IPS DF 6.9 (cell line): ENCODE results near the gene CLBA1.

Experiments used
- DNase-seq: peaks from one replicate; pipeline ENCODE4 v3.0.0-alpha.2; 2013; ENCODE audit warnings: low read depth, low spot score
- H3K27ac ChIP-seq: one replicate; pipeline ENCODE4 v1.5.1; 2013; ENCODE audit warnings: low read length, control low read depth
- H3K27me3 ChIP-seq: 2 replicates; pipeline ENCODE4 v1.6.1; 2013; ENCODE audit warnings: mild to moderate bottlenecking, low read length; ENCODE audit not compliant: control insufficient read depth, insufficient read depth
- H3K36me3 ChIP-seq: 2 replicates; pipeline ENCODE4 v1.6.1; 2013; ENCODE audit warnings: low read length; ENCODE audit not compliant: control insufficient read depth, insufficient read depth
- H3K4me1 ChIP-seq: 2 replicates; pipeline ENCODE4 v1.6.1; 2013; ENCODE audit warnings: low read length; ENCODE audit not compliant: control insufficient read depth, insufficient read depth
- H3K4me3 ChIP-seq: 2 replicates; pipeline ENCODE4 v1.5.1; 2013; ENCODE audit warnings: mild to moderate bottlenecking, low read length
- H3K9me3 ChIP-seq: 2 replicates; pipeline ENCODE4 v1.6.1; 2013; ENCODE audit warnings: low read length, inconsistent platforms; ENCODE audit not compliant: control insufficient read depth, insufficient read depth
- WGBS: extraction: QIAGEN DNeasy Blood & Tissue Kit; methylation state at CpG from one replicate; pipeline ENCODE4 v1.1.7; 2013; ENCODE audit warnings: mixed read lengths, missing lambda C conversion rate; ENCODE audit not compliant: insufficient read length, insufficient coverage; 5-methylcytosine and 5-hydroxymethylcytosine counted together

CLBA1 gene

GRCh38 chr14:105018414-105018813, 32.8 kb downstream of the CLBA1 start:
- Histone ChIP-seq H3K4me1 (no peaks in the 10 kb centered on the region; the same call in 1 of the 2 replicates), H3K27ac (no peak overlapping the region), H3K4me3 (no peak overlapping the region), H3K36me3 (no peaks in the 10 kb centered on the region), H3K9me3 (no peaks in the 10 kb centered on the region), H3K27me3 (no peaks in the 10 kb centered on the region)
- WGBS: no CpG with 5 or more reads among the region's 4 CpGs
- DNase-seq: no peak

- no peaks in the 10 kb centered on the region; the same call in 1 of the 2 replicates for H3K4me1 ChIP-seq
- WGBS: no CpG with 5 or more reads among the region's 75 CpGs
- DNase-seq: no peak
Observed at GRCh38 chr14:105019861-105020814, 34.5 kb downstream of the CLBA1 start.

GRCh38 chr14:105020815-105021655, 35.4 kb downstream of the CLBA1 start, which contains the start of gene CDCA4:
CDCA4 (minus strand) TSS chr14:105021083; CDS start chr14:105011929, 9,154 bp downstream.
- Histone ChIP-seq H3K4me1 (no peaks in the 10 kb centered on the region; the same call in 1 of the 2 replicates), H3K9me3 (no peaks in the 10 kb centered on the region), H3K36me3 (no peaks in the 10 kb centered on the region), H3K27ac (no peak within 1 kb of the TSS), H3K4me3 (peak within 1 kb of the TSS; percentile 98), H3K27me3 (no peaks in the 10 kb centered on the region)
- DNase-seq: peak; percentile 76
- no CpG with 5 or more reads among the region's 115 CpGs for WGBS

More at GRCh38 chr14:105019861-105020814, 34.5 kb downstream of the CLBA1 start:
- no peak overlapping the region for H3K27ac ChIP-seq
- H3K4me3 ChIP-seq: peak overlapping the region; percentile 98
- H3K36me3 ChIP-seq: no peaks in the 10 kb centered on the region
- no peaks in the 10 kb centered on the region for H3K27me3 ChIP-seq
- no peaks in the 10 kb centered on the region for H3K9me3 ChIP-seq

- no peak for DNase-seq
- Histone ChIP-seq H3K9me3 (no peaks in the 10 kb centered on the region), H3K4me3 (peak overlapping the region; percentile 45), H3K36me3 (no peaks in the 10 kb centered on the region), H3K4me1 (no peaks in the 10 kb centered on the region; the same call in 1 of the 2 replicates), H3K27me3 (no peaks in the 10 kb centered on the region), H3K27ac (no peak overlapping the region)
- WGBS: no CpG with 5 or more reads among the region's 20 CpGs
Observed at GRCh38 chr14:105021656-105022275, 36.2 kb downstream of the CLBA1 start.

GRCh38 chr14:105022276-105022670, 36.7 kb downstream of the CLBA1 start:
- DNase-seq: no peak
- Histone ChIP-seq H3K27me3 (no peaks in the 10 kb centered on the region), H3K36me3 (no peaks in the 10 kb centered on the region), H3K4me3 (no peak overlapping the region), H3K27ac (no peak overlapping the region), H3K4me1 (no peaks in the 10 kb centered on the region; the same call in 1 of the 2 replicates), H3K9me3 (no peaks in the 10 kb centered on the region)
- no CpG with 5 or more reads among the region's 2 CpGs for WGBS

- no peak overlapping the region for H3K4me3 ChIP-seq
- H3K36me3 ChIP-seq: no peaks in the 10 kb centered on the region
- H3K4me1 ChIP-seq: no peaks in the 10 kb centered on the region; the same call in 1 of the 2 replicates
- no CpG with 5 or more reads among the region's 11 CpGs for WGBS
- no peaks in the 10 kb centered on the region for H3K27me3 ChIP-seq
- no peak for DNase-seq
- no peaks in the 10 kb centered on the region for H3K9me3 ChIP-seq
- no peak overlapping the region for H3K27ac ChIP-seq
Observed at GRCh38 chr14:105023144-105023543, 37.6 kb downstream of the CLBA1 start.

- H3K9me3 ChIP-seq: no peaks in the 10 kb centered on the region
- no peaks in the 10 kb centered on the region; the same call in 1 of the 2 replicates for H3K4me1 ChIP-seq
- WGBS: no CpG with 5 or more reads among the region's 4 CpGs
- DNase-seq: no peak
- no peak overlapping the region for H3K4me3 ChIP-seq
- no peak overlapping the region for H3K27ac ChIP-seq
- H3K36me3 ChIP-seq: no peaks in the 10 kb centered on the region
- H3K27me3 ChIP-seq: no peaks in the 10 kb centered on the region
Observed at GRCh38 chr14:105023791-105024480, 38.3 kb downstream of the CLBA1 start.

GRCh38 chr14:105025429-105025828, 39.8 kb downstream of the CLBA1 start:
- H3K4me3 ChIP-seq: no peak overlapping the region
- no peaks in the 10 kb centered on the region for H3K9me3 ChIP-seq
- no peaks in the 10 kb centered on the region for H3K36me3 ChIP-seq
- no peaks in the 10 kb centered on the region for H3K27me3 ChIP-seq
- WGBS: no CpG with 5 or more reads among the region's 6 CpGs
- no peak overlapping the region for H3K27ac ChIP-seq
- H3K4me1 ChIP-seq: no peaks in the 10 kb centered on the region
- no peak for DNase-seq

- no peak overlapping the region for H3K4me3 ChIP-seq
- no peaks in the 10 kb centered on the region for H3K27me3 ChIP-seq
- WGBS: no CpG with 5 or more reads among the region's 16 CpGs
- DNase-seq: no peak
- H3K9me3 ChIP-seq: no peaks in the 10 kb centered on the region
- H3K27ac ChIP-seq: no peak overlapping the region
- no peaks in the 10 kb centered on the region for H3K36me3 ChIP-seq
- H3K4me1 ChIP-seq: no peaks in the 10 kb centered on the region
Observed at GRCh38 chr14:105026033-105026785, 40.6 kb downstream of the CLBA1 start.
